ENCODE measurements around the gene OLFML2A.

OLFML2A gene

GRCh38 chr9:124813501-124814163 is 36.7 kb downstream of the OLFML2A start:
- TF ChIP-seq CTCF (IDR thresholded peaks at IDR 0.05; ENCODE audit: insufficient read depth, low read length, poor library complexity, severe bottlenecking) (no peak), EZH2phosphoT487 (conservative IDR thresholded peaks at IDR 0.05; ENCODE audit: low read length) (no peak)
- Histone ChIP-seq H3K9me3 (ENCODE audit: insufficient read depth, low read length) (no peaks in the 10 kb centered on the region), H3K4me2 (ENCODE audit: low read depth, low read length, poor library complexity, severe bottlenecking) (no peak overlapping the region), H3K4me3 (ENCODE audit: insufficient read depth, low read length, poor library complexity, severe bottlenecking) (no peak overlapping the region), H3K9ac (ENCODE audit: low read length) (no peak overlapping the region), H2AFZ (ENCODE audit: low read depth, low read length, severe bottlenecking) (no peak overlapping the region), H3K9me2 (replicated peaks; ENCODE audit: insufficient read depth, low read length) (no peaks in the 10 kb centered on the region), H3K36me3 (ENCODE audit: low read length) (no peaks in the 10 kb centered on the region), H3K27me3 (ENCODE audit: low read length) (no peaks in the 10 kb centered on the region), H3F3A (ENCODE audit: insufficient read depth) (no peaks in the 10 kb centered on the region), H4K20me1 (ENCODE audit: low read depth, low read length) (no peaks in the 10 kb centered on the region), H3K79me2 (ENCODE audit: insufficient read depth, low read length) (no peaks in the 10 kb centered on the region), H3K27ac (ENCODE audit: low read depth, low read length) (no peak overlapping the region)

DNA sequence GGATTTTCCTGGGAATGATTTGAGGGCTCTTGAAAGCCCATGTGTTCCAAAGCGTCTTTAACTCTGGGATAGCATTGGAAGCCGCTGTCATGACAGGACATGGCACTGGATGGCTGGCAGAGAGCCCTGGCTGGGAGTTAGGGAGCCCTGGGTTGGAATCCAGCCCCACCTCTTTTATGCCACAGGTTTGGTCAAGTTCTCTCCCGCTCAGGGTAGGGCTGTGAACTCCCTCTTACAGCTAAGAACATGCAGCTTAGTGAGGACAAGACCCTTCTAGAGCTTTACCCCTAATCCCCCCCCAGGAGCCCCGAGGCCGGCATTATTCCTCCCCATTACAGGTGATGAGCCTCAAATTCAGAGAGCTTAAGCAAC is 37.2 kb downstream of the OLFML2A start:
- H3K9me2 ChIP-seq (replicated peaks; ENCODE audit: insufficient read depth, low read length): no peaks in the 10 kb centered on the region
- H3K36me3 ChIP-seq (ENCODE audit: low read length): no peaks in the 10 kb centered on the region
- no peaks in the 10 kb centered on the region for H3F3A ChIP-seq (ENCODE audit: insufficient read depth)
- H3K9ac ChIP-seq (ENCODE audit: low read length): no peak overlapping the region
- H3K9me3 ChIP-seq (ENCODE audit: insufficient read depth, low read length): no peaks in the 10 kb centered on the region
- no peaks in the 10 kb centered on the region for H3K79me2 ChIP-seq (ENCODE audit: insufficient read depth, low read length)
- no peaks in the 10 kb centered on the region for H4K20me1 ChIP-seq (ENCODE audit: low read depth, low read length)
- no peak overlapping the region for H3K4me3 ChIP-seq (ENCODE audit: insufficient read depth, low read length, poor library complexity, severe bottlenecking)
- H3K27me3 ChIP-seq (ENCODE audit: low read length): no peaks in the 10 kb centered on the region
- no peak overlapping the region for H3K27ac ChIP-seq (ENCODE audit: low read depth, low read length)
- H3K4me2 ChIP-seq (ENCODE audit: low read depth, low read length, poor library complexity, severe bottlenecking): no peak overlapping the region
- no peak for TF ChIP-seq CTCF (IDR thresholded peaks at IDR 0.05; ENCODE audit: insufficient read depth, low read length, poor library complexity, severe bottlenecking)
- no peak for TF ChIP-seq EZH2phosphoT487 (conservative IDR thresholded peaks at IDR 0.05; ENCODE audit: low read length)
- H2AFZ ChIP-seq (ENCODE audit: low read depth, low read length, severe bottlenecking): no peak overlapping the region

- H2AFZ ChIP-seq (ENCODE audit: low read depth, low read length, severe bottlenecking): no peak overlapping the region
- H3K27ac ChIP-seq (ENCODE audit: low read depth, low read length): no peak overlapping the region
- H3K4me3 ChIP-seq (ENCODE audit: insufficient read depth, low read length, poor library complexity, severe bottlenecking): no peak overlapping the region
- TF ChIP-seq EZH2phosphoT487 (conservative IDR thresholded peaks at IDR 0.05; ENCODE audit: low read length) (no peak), CTCF (IDR thresholded peaks at IDR 0.05; ENCODE audit: insufficient read depth, low read length, poor library complexity, severe bottlenecking) (no peak)
- H3F3A ChIP-seq (ENCODE audit: insufficient read depth): no peaks in the 10 kb centered on the region
- no peak overlapping the region for H3K9ac ChIP-seq (ENCODE audit: low read length)
- no peaks in the 10 kb centered on the region for H4K20me1 ChIP-seq (ENCODE audit: low read depth, low read length)
- no peak overlapping the region for H3K4me2 ChIP-seq (ENCODE audit: low read depth, low read length, poor library complexity, severe bottlenecking)
- H3K27me3 ChIP-seq (ENCODE audit: low read length): no peaks in the 10 kb centered on the region
- H3K79me2 ChIP-seq (ENCODE audit: insufficient read depth, low read length): no peaks in the 10 kb centered on the region
- H3K36me3 ChIP-seq (ENCODE audit: low read length): no peaks in the 10 kb centered on the region
- no peaks in the 10 kb centered on the region for H3K9me2 ChIP-seq (replicated peaks; ENCODE audit: insufficient read depth, low read length)
- no peaks in the 10 kb centered on the region for H3K9me3 ChIP-seq (ENCODE audit: insufficient read depth, low read length)
Measured at GRCh38 chr9:124815601-124816000, 38.7 kb downstream of the OLFML2A start.
